GM06990 (cell line): ENCODE data around the gene ERRFI1.
"Not testable (repeated sequence)": the region's sequence is repeated elsewhere in the genome, so short reads cannot be mapped to it uniquely, and the experiment has no call there.

Experiments
- DNase-seq: peaks from one replicate; pipeline ENCODE4 v3.0.0-alpha.2; 2011; ENCODE audit not compliant: insufficient read length; ENCODE audit errors: extremely low read depth
- H3K27me3 ChIP-seq: replicated peaks from 2 replicates; pipeline ENCODE4 v1.6.0; 2011; ENCODE audit warnings: low read length; ENCODE audit not compliant: control insufficient read depth, insufficient read depth
- H3K36me3 ChIP-seq: 2 replicates; pipeline ENCODE4 v1.5.1; 2011; ENCODE audit warnings: low read length; ENCODE audit not compliant: control insufficient read depth, insufficient read depth
- H3K4me3 ChIP-seq: replicated peaks from 2 replicates; pipeline ENCODE4 v1.5.1; 2011; ENCODE audit warnings: low read depth, mild to moderate bottlenecking, control low read depth, low read length
- CTCF ChIP-seq: IDR thresholded peaks from 2 replicates; pipeline ENCODE4 v1.5.1; 2011; ENCODE audit warnings: low read length, control low read depth, mild to moderate bottlenecking, inconsistent platforms; ENCODE audit not compliant: insufficient read depth, poor library complexity, severe bottlenecking

Gene ERRFI1

GRCh38 chr1:8059161-8059622 lies 33.1 kb upstream of the ERRFI1 start:
- Histone ChIP-seq H3K27me3 (no peaks in the 10 kb centered on the region), H3K36me3 (no peaks in the 10 kb centered on the region), H3K4me3 (no peak overlapping the region)
- TF ChIP-seq CTCF = no peak
- no peak for DNase-seq

GRCh38 chr1:8057779-8058178 lies 31.7 kb upstream of the ERRFI1 start:
- H3K27me3 ChIP-seq, H3K4me3 ChIP-seq, H3K36me3 ChIP-seq: not testable (repeated sequence)

GRCh38 chr1:8055973-8056372 lies 29.9 kb upstream of the ERRFI1 start:
- DNase-seq = no peak
- Histone ChIP-seq H3K27me3 (no peaks in the 10 kb centered on the region), H3K36me3 (no peaks in the 10 kb centered on the region), H3K4me3 (no peak overlapping the region)
- TF ChIP-seq CTCF = no peak

More at GRCh38 chr1:8057779-8058178, 31.7 kb upstream of the ERRFI1 start:
- DNase-seq = not testable (repeated sequence)

- H3K27me3 ChIP-seq = no peaks in the 10 kb centered on the region
- no peaks in the 10 kb centered on the region for H3K36me3 ChIP-seq
- no peak for TF ChIP-seq CTCF
- no peak for DNase-seq
- H3K4me3 ChIP-seq = no peak overlapping the region
These were observed 27.9 kb upstream of the ERRFI1 start for GRCh38 chr1:8053878-8054567.

- no peak overlapping the region for H3K4me3 ChIP-seq
- no peak for TF ChIP-seq CTCF
- no peak for DNase-seq
- no peaks in the 10 kb centered on the region for H3K27me3 ChIP-seq
- H3K36me3 ChIP-seq = no peaks in the 10 kb centered on the region
These were observed 25.5 kb upstream of the ERRFI1 start for GRCh38 chr1:8051650-8052049.

GRCh38 chr1:8049229-8049628 lies 23.1 kb upstream of the ERRFI1 start:
- not testable (repeated sequence) for DNase-seq, H3K36me3 ChIP-seq, H3K27me3 ChIP-seq, H3K4me3 ChIP-seq
